Fibroblast of skin of back (primary cell): ENCODE results near the gene PGAP3. TPM values are rescaled to one million over a fixed set of nuclear protein-coding genes. Genes with fewer than 3 reads are reported as not detected.
"Not testable (repeated sequence)": the region's sequence is repeated elsewhere in the genome, so short reads cannot be mapped to it uniquely, and the experiment has no call there.

Experiments used
- DNase-seq: peaks from one replicate; pipeline ENCODE4 v3.0.0-alpha.2; 2013
- polyA plus RNA-seq, 2 experiments: library from polyadenylated mRNA; unstranded; fragments of 120-200 nt; gene quantifications; one replicate each; pipeline ENCODE4 v1.2.1, GENCODE V29; 2013; ENCODE audit not compliant: insufficient read length in 2 of 2

PGAP3 gene
- 9.3 TPM for polyA plus RNA-seq (2013, experiment 1 of 2; ENCODE audit: insufficient read length)
- 10.7 TPM for polyA plus RNA-seq (2013, experiment 2 of 2; ENCODE audit: insufficient read length)

- peak; percentile 91 for DNase-seq
Observed at GRCh38 chr17:39687546-39688474, at the start of gene PGAP3. TSS of gene PGAP3 (minus strand) at chr17:39688057. CDS start at chr17:39688014, 43 bp downstream.

- DNase-seq: no peak
Observed at GRCh38 chr17:39737206-39737759, 49.4 kb upstream of the PGAP3 start.

GRCh38 chr17:39736319-39737165, 48.7 kb upstream of the PGAP3 start:
- peak; percentile 50 for DNase-seq

- DNase-seq: no peak
Observed at GRCh38 chr17:39735882-39736281, 48.0 kb upstream of the PGAP3 start.

GRCh38 chr17:39732586-39732985, 44.7 kb upstream of the PGAP3 start:
- DNase-seq: no peak

GRCh38 chr17:39730095-39730921, 42.5 kb upstream of the PGAP3 start, which contains the start of gene MIEN1:
TSS of gene MIEN1 (minus strand) at chr17:39730532. CDS start at chr17:39730495, 37 bp downstream.
- peak; percentile 79 for DNase-seq

GRCh38 chr17:39729280-39729851, 41.5 kb upstream of the PGAP3 start:
- no peak for DNase-seq

- DNase-seq: no peak
Observed at GRCh38 chr17:39727556-39727955, 39.7 kb upstream of the PGAP3 start.

GRCh38 chr17:39726617-39727016, 38.8 kb upstream of the PGAP3 start:
- no peak for DNase-seq

- not testable (repeated sequence) for DNase-seq
Observed at GRCh38 chr17:39725923-39726322, 38.1 kb upstream of the PGAP3 start.

GRCh38 chr17:39724731-39725130, 36.9 kb upstream of the PGAP3 start:
- DNase-seq: no peak

GRCh38 chr17:39722965-39723848, 35.4 kb upstream of the PGAP3 start:
- no peak for DNase-seq

- DNase-seq: no peak
Observed at GRCh38 chr17:39722104-39722503, 34.2 kb upstream of the PGAP3 start.

- DNase-seq: no peak
Observed at GRCh38 chr17:39719563-39720355, 31.9 kb upstream of the PGAP3 start.

GRCh38 chr17:39717660-39718059, 29.8 kb upstream of the PGAP3 start:
- DNase-seq: no peak

GRCh38 chr17:39716879-39717536, 29.2 kb upstream of the PGAP3 start:
- DNase-seq: no peak

GRCh38 chr17:39716073-39716818, 28.4 kb upstream of the PGAP3 start:
- DNase-seq: no peak
